Nephron (organoid): ENCODE data around the gene CACNA2D3.

ENCODE experiments used
- H3K27ac Mint-ChIP-seq, 3 experiments: 2 replicates each; pipeline ENCODE4 v1.8.0; 2020; ENCODE audit warnings: mixed read lengths in 3 of 3, mild to moderate bottlenecking in 2 of 3, moderate library complexity in 1 of 3
- H3K27me3 Mint-ChIP-seq: 2 replicates; pipeline ENCODE4 v1.8.0; 2021; ENCODE audit warnings: low read depth, mild to moderate bottlenecking, moderate library complexity, mixed read lengths
- H3K36me3 Mint-ChIP-seq: 2 replicates; pipeline ENCODE4 v1.8.0; 2020; ENCODE audit warnings: low read depth, mixed read lengths
- H3K4me1 Mint-ChIP-seq: 2 replicates; pipeline ENCODE4 v1.8.0; 2020; ENCODE audit warnings: mixed read lengths
- H3K4me3 Mint-ChIP-seq, 3 experiments: 2 replicates each; pipeline ENCODE4 v1.8.0; 2020; ENCODE audit warnings: mild to moderate bottlenecking in 3 of 3, mixed read lengths in 3 of 3, moderate library complexity in 2 of 3
- H3K9me3 Mint-ChIP-seq: 2 replicates; pipeline ENCODE4 v1.8.0; 2020; ENCODE audit warnings: mixed read lengths
- TF ChIP-seq, protein P1 (sequence below), 3 experiments: fragments of 200-600 bp; sonication (generic); IDR thresholded peaks; one replicate each; pipeline ENCODE4 v1.5.0; 2021; ENCODE audit warnings: antibody characterized with exemption in 3 of 3; ENCODE audit not compliant: unreplicated experiment in 3 of 3

CACNA2D3 gene

DNA sequence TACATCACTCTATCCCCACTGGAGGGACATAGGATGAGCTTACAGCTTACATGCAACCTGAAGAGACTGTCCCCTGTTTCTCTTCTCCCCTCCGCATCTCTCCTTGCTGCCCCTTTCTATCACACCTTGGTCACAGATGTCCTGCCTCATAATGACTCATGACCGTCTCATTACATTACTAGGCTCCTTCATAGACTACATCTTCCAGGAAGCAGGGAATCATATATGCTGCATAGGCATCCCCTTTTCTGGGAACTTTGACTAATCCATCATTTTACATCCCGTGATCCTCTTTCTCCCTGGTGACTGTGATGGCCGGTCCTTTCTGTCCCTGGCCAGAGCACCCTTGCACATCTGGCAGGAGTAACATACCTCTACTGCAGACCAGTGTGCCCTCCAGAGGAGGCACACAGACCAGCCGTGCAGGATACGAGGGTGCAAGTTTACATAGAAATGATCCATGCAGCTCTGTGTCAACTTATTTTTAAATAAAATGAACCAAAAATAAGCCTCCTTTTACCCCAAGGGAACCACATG, 188.9 kb downstream of the CACNA2D3 start:
- H3K27ac Mint-ChIP-seq = no peak overlapping the region
- TF ChIP-seq, protein P1, sequence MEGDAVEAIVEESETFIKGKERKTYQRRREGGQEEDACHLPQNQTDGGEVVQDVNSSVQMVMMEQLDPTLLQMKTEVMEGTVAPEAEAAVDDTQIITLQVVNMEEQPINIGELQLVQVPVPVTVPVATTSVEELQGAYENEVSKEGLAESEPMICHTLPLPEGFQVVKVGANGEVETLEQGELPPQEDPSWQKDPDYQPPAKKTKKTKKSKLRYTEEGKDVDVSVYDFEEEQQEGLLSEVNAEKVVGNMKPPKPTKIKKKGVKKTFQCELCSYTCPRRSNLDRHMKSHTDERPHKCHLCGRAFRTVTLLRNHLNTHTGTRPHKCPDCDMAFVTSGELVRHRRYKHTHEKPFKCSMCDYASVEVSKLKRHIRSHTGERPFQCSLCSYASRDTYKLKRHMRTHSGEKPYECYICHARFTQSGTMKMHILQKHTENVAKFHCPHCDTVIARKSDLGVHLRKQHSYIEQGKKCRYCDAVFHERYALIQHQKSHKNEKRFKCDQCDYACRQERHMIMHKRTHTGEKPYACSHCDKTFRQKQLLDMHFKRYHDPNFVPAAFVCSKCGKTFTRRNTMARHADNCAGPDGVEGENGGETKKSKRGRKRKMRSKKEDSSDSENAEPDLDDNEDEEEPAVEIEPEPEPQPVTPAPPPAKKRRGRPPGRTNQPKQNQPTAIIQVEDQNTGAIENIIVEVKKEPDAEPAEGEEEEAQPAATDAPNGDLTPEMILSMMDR (IDR thresholded peaks at IDR 0.05; ENCODE audit: unreplicated experiment in 3 of 3) = no peak
- H3K9me3 Mint-ChIP-seq = peaks cover 6% of the 10 kb centered on the region
- H3K4me3 Mint-ChIP-seq = no peak overlapping the region
- H3K4me1 Mint-ChIP-seq = peaks cover 43% of the 10 kb centered on the region
- no peaks in the 10 kb centered on the region for H3K36me3 Mint-ChIP-seq
- H3K27me3 Mint-ChIP-seq = peaks cover 15% of the 10 kb centered on the region

DNA sequence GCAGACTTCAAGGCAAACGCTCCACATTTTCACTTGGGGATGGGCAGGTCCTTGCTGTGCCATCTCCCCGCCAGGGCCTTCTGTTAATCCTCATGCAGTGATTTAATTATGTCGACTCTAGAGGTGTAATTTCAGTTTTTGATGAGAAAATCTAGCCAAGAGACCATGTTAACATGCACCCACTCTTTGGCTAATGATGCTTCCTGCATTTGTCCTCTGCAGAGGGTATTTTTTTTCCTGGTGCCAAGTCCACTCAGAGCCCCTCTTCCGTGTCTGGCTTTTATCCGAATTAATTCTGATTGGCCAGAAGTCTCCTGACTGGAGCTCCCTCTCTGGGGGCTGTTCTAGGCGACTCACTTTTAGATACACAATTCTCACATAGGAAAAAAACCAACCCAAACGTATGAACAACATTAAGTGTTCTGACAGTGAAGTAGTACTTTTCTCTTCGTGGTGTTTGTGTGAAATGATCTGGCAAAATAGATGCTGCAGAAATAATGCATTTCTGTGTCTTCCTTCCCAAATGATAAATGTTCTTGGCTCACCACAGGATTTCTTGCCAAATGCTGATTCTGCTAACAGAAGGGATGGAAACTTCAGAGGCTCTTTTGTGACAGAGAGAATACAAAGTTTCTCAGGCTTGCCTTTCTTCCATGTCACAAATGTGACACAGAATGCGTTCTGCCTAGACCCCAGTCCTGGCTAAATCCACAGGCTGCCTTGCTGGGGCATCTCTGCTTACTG, 190.0 kb downstream of the CACNA2D3 start:
- H3K4me1 Mint-ChIP-seq = peaks cover 36% of the 10 kb centered on the region
- no peak overlapping the region for H3K27ac Mint-ChIP-seq
- H3K9me3 Mint-ChIP-seq = peaks cover 6% of the 10 kb centered on the region
- peaks cover 8% of the 10 kb centered on the region for H3K27me3 Mint-ChIP-seq
- H3K4me3 Mint-ChIP-seq = no peak overlapping the region
- H3K36me3 Mint-ChIP-seq = no peaks in the 10 kb centered on the region
- TF ChIP-seq, protein P1 (IDR thresholded peaks at IDR 0.05; ENCODE audit: unreplicated experiment in 3 of 3) = no peak

DNA sequence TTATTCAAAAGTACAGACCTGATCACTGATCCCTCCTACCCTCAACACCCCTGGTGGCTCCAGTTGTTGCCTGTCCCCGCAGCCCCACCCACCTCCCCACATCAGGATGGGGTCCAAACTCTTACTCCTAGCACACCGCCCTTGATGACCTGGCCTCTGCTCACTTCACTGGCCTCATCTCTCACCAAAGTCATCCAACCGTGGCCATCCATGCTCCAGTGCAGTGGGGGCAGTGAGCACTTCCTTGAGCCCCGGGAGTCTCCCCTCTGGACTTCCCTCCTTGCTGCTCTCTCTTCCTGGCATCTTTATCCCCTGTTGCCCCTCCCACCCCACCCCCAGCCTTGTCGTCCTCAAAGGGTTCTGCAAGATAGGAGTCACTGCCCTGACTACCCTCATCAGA, 191.1 kb downstream of the CACNA2D3 start:
- Mint-ChIP-seq H3K4me3 (no peak overlapping the region), H3K4me1 (peaks cover 27% of the 10 kb centered on the region), H3K27me3 (peaks cover 8% of the 10 kb centered on the region), H3K36me3 (no peaks in the 10 kb centered on the region), H3K9me3 (peaks cover 6% of the 10 kb centered on the region), H3K27ac (no peak overlapping the region)
- TF ChIP-seq, protein P1 (IDR thresholded peaks at IDR 0.05; ENCODE audit: unreplicated experiment in 3 of 3) = no peak

DNA sequence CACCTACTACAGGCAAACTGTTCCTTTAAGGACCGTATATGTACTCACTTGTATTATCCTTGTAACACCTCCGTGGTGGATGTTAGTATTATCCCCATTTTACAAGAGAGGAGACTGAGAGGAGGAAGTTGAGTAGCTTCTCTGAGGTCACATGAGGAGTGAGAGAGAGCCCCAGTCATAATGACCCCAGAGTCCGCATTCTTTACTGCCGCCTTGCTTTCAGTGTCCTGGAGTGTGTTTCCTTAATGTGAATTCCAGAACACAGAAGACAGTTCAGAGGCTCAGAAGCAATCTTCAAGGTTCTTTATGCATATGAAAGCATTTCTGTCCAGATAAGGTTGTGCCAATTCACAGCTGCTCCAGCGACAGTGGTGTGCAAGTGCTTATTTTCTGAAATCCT, 199.2 kb downstream of the CACNA2D3 start:
- peaks cover 3% of the 10 kb centered on the region for H3K27me3 Mint-ChIP-seq
- peak overlapping the region; percentile 26 to 97 (median 58) for H3K27ac Mint-ChIP-seq
- no peaks in the 10 kb centered on the region for H3K36me3 Mint-ChIP-seq
- TF ChIP-seq, protein P1 (IDR thresholded peaks at IDR 0.05; ENCODE audit: unreplicated experiment in 3 of 3) = no peak
- no peaks in the 10 kb centered on the region for H3K9me3 Mint-ChIP-seq
- peaks cover 22% of the 10 kb centered on the region for H3K4me1 Mint-ChIP-seq
- peak overlapping the region in 1 of 3 experiments; percentile 43 for H3K4me3 Mint-ChIP-seq

DNA sequence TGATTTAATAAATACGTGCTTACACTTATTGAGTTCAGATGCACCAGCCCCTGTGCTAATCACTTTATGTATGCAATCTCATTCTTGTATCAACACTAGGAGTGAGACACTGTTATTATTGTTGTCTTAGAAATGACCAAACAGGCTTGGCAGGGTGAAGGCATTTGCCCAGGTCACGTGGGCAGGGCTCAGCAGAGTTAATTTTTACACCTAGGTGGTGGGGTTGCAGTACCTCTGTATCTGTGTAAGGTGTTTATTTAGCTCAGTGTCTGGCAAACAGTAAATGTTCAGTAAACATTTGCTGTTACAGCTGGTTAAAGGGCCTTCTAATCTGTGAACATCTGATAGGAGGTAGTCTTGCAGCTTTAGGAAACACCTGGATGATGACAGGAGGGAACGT, 200.0 kb downstream of the CACNA2D3 start:
- Mint-ChIP-seq H3K4me3 (no peak overlapping the region), H3K36me3 (no peaks in the 10 kb centered on the region), H3K9me3 (no peaks in the 10 kb centered on the region), H3K27me3 (peaks cover 4% of the 10 kb centered on the region), H3K27ac (peak overlapping the region; percentile 26 to 97 (median 58)), H3K4me1 (peaks cover 21% of the 10 kb centered on the region)
- TF ChIP-seq, protein P1 (IDR thresholded peaks at IDR 0.05; ENCODE audit: unreplicated experiment in 3 of 3) = no peak

DNA sequence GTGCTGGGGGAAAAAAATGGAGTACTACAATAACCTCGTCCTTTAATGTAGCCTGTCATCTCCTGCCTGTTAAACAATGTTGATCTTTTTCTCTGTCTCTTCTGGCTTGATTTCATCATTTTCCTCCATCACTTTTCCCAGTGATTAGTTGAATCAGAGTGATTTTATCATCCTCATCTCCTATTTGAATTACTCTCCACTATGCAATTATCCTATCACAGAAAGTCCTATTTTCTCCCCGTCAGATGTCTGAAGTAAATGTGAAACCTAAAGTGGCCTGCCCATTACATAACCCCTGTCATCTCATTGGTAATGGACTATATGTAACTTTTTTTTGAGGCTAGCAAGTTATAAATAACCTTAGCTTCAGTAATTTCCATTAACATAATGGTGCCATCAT, 201.8 kb downstream of the CACNA2D3 start:
- Mint-ChIP-seq H3K27me3 (peaks cover 6% of the 10 kb centered on the region), H3K9me3 (no peaks in the 10 kb centered on the region), H3K4me1 (peaks cover 21% of the 10 kb centered on the region), H3K27ac (no peak overlapping the region), H3K4me3 (no peak overlapping the region), H3K36me3 (no peaks in the 10 kb centered on the region)
- TF ChIP-seq, protein P1 (IDR thresholded peaks at IDR 0.05; ENCODE audit: unreplicated experiment in 3 of 3) = no peak
